Measurements from ENCODE around the gene HEATR9.

Gene HEATR9

GRCh38 chr17:35906191-35906925 lies 37.7 kb upstream of the HEATR9 start:
- Histone ChIP-seq H3K9me3 (no peaks in the 10 kb centered on the region), H3K27me3 (peaks cover 8% of the 10 kb centered on the region), H3K4me3 (ENCODE audit: low read depth, low read length) (no peak overlapping the region), H3K36me3 (no peaks in the 10 kb centered on the region), H3K4me1 (no peaks in the 10 kb centered on the region)
- no peak for TF ChIP-seq CTCF (IDR thresholded peaks at IDR 0.05; ENCODE audit: low read depth, low read length)
- no peak for DNase-seq

GRCh38 chr17:35903451-35903850 lies 34.8 kb upstream of the HEATR9 start:
- Histone ChIP-seq H3K27me3 (peaks cover 8% of the 10 kb centered on the region), H3K36me3 (no peaks in the 10 kb centered on the region), H3K4me3 (ENCODE audit: low read depth, low read length) (no peak overlapping the region), H3K9me3 (no peaks in the 10 kb centered on the region), H3K4me1 (no peaks in the 10 kb centered on the region)
- TF ChIP-seq CTCF (IDR thresholded peaks at IDR 0.05; ENCODE audit: low read depth, low read length) = no peak
- no peak for DNase-seq

GRCh38 chr17:35901631-35902175 lies 33.0 kb upstream of the HEATR9 start:
- H3K36me3 ChIP-seq = no peaks in the 10 kb centered on the region
- TF ChIP-seq CTCF (IDR thresholded peaks at IDR 0.05; ENCODE audit: low read depth, low read length) = no peak
- H3K27me3 ChIP-seq = peaks cover 8% of the 10 kb centered on the region
- no peaks in the 10 kb centered on the region for H3K9me3 ChIP-seq
- no peak overlapping the region for H3K4me3 ChIP-seq (ENCODE audit: low read depth, low read length)
- no peak for DNase-seq
- H3K4me1 ChIP-seq = no peaks in the 10 kb centered on the region

GRCh38 chr17:35900708-35901480 lies 32.2 kb upstream of the HEATR9 start:
- Histone ChIP-seq H3K27me3 (peaks cover 8% of the 10 kb centered on the region), H3K9me3 (no peaks in the 10 kb centered on the region), H3K4me3 (ENCODE audit: low read depth, low read length) (no peak overlapping the region), H3K4me1 (no peaks in the 10 kb centered on the region), H3K36me3 (no peaks in the 10 kb centered on the region)
- TF ChIP-seq CTCF (IDR thresholded peaks at IDR 0.05; ENCODE audit: low read depth, low read length) = no peak
- no peak for DNase-seq

- no peaks in the 10 kb centered on the region for H3K4me1 ChIP-seq
- H3K36me3 ChIP-seq = no peaks in the 10 kb centered on the region
- no peak for DNase-seq
- no peak for TF ChIP-seq CTCF (IDR thresholded peaks at IDR 0.05; ENCODE audit: low read depth, low read length)
- H3K4me3 ChIP-seq (ENCODE audit: low read depth, low read length) = no peak overlapping the region
- no peaks in the 10 kb centered on the region for H3K9me3 ChIP-seq
- peaks cover 8% of the 10 kb centered on the region for H3K27me3 ChIP-seq
Measured at GRCh38 chr17:35900280-35900679, 31.6 kb upstream of the HEATR9 start.
